CD4-positive, alpha-beta T cell treated with Interleukin-10 for 1 hour (primary cell): ENCODE results near the gene PCSK4.
"Not testable (repeated sequence)": the region's sequence is repeated elsewhere in the genome, so short reads cannot be mapped to it uniquely, and the experiment has no call there.

Experiments
- DNase-seq: peaks from one replicate; pipeline ENCODE4 v3.0.0-alpha.2; 2020

The PCSK4 gene

DNA sequence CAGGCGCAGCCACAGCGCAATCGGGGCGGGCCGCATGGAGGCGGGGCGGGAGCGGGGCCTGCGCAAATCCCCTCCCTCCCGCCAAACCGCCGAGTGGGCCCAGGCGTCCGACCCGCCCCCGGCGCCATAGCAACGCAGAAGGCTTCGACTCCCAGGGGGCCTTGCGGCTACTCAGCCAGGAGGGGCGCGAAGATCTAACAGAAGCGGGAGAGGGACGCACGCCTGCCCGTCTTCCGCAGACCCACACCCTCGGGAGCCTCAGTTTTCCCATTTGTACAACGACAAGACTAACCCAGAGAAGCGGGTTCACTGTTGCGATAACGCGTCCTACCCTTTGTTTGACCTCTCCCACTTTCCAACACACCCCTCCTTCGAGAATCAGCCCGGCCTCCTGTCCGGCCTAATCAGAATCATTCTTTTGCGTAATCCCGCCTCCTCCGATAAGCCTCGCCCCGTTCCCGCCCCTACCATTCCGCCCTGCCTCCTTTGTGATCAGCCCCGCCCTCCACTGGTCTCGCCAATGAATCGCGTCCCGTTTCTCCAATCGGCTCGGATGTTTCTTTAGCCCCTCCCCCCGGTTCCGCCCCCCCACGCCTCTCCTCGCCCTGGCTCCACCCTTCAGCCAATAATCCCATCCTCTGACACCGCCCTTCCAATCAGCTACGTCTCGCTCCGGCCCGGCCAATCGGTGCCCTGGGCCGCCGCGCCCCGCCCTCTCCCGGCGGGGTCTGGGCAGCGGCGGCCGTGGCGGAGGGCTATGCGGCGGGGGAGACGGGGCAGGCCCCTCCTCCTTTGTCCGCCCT is at the start of gene PCSK4:
Gene PCSK4 (minus strand): TSS at position 40 of the 803 bp plus-strand sequence. CDS start 4 bp downstream, at position 36.
- peak; percentile 99 for DNase-seq

DNA sequence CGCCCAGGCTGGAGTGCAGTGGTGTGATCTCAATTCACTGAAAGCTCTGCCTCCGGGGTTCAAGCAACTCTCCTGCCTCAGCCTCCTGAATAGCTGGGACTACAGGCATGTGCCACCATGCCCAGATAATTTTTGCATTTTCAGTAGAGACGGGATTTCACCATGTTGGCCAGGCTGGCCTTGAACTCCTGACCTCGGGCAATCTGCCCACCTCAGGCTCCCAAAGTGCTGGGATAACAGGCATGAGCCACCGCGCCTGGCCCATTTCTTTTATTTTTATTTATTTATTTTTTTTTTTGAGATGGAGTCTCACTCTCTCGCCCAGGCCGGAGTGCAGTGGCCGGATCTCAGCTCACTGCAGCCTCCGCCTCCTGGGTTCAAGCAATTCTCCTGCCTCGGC is 49.6 kb upstream of the PCSK4 start:
- DNase-seq, result not testable (repeated sequence)

DNA sequence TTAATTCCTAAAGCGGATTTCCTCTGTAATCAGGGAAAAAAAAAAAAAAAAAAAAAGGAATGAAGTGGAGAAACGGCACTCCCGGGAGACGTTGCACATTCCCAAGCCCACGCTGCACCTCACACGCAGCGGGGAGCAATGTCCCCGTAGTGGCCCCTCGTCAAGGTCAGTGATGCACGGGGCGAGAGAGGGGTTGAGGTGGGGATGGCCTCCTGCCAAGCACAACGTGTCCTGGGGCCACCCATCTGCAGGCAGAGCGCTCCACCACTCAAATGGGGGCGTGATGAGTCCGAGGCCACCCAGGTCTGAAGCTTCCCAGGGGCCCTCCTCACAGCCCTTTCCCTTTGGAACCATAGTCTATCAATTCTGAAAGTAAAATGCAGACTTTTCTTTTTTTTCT is 48.8 kb upstream of the PCSK4 start:
- DNase-seq, result no peak

DNA sequence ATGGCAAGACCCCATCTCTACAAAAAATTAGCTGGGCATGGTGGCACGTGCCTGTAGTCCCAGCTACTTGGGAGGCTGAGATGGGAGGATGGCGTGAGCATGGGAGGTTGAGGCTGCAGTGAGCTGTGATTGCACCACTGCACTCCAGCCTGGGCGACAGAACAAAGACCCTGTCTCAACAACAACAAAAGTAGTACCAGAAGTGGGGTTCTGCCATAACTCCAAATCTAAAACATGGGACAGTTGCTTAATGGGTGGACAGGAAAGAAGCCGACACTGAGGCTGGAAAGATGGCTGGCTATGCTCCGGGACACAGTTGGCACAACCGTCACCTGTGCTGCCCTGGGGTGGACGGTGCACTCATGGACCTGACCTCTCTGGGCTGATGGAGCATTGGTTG is 45.5 kb upstream of the PCSK4 start:
- DNase-seq, result not testable (repeated sequence)

DNA sequence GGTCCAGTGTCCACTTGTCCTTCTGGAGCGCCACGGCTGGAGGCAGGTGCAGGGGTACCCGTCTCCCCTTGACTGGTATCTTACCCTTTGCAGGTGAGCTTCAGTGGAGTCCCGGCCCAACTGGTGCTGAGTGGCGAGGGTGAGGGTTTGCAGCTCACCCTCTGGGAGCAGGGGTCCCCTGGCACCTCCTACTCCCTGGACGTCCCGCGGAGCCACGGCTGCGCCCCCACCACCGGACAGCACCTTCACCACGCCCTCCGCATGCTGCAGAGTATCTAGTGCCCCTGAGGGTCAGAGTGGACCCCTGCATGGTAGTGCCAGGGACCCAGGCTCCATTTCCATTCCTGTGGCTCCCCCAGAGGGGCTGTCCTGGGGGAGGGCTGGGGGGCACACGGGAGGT is 44.8 kb upstream of the PCSK4 start:
- DNase-seq, result no peak

DNA sequence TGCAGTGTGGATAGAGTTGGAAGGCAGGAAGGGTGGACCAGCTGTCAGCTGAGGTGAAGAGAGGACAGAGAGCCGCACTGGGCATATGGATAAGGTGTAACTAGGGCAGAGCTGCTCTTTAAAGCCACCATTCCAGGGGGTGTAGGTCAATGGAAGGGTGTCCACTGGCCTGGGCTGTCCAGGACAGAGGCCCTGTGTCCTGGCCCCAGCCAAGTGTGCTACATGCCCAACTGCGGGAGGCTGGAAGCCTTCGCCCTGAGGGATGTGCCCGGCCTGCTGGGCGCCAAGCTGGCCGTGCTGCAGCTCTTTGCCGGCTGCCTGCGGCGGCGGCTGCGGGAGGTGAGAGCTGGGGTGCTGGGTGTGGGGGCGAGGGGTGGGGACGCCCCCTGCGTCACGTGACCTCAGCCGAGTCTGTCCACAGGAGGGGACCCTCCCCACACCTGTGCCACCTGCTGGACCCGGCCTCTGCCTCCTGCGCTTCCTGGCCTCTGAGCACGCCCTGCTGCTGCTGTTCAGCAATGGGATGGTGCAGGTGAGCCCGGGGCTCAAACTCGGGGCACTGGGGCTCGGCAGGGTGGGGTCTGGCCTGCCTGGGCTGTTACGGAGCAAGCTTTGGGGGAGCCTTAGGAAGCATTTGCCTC is 43.5 kb upstream of the PCSK4 start:
- DNase-seq, result no peak

DNA sequence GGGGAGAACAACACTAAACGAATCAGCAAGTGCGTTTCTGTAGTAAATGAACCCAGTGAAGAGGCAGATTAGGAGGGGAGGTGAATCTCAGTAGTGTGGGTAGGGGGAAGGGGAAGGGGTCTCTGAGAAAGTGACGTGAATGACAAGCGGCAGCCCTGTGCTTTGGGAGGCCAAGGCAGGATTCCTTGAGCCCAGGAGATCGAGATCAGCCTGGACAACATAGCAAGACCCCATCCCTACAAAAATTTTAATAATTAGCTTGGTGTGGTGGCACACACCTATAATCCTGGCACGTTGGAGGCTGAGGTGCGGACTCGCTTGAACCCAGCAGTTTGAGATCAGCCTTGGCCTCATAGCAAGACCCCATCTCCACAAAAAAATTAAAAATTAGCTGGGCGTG is 41.9 kb upstream of the PCSK4 start:
- no peak for DNase-seq

DNA sequence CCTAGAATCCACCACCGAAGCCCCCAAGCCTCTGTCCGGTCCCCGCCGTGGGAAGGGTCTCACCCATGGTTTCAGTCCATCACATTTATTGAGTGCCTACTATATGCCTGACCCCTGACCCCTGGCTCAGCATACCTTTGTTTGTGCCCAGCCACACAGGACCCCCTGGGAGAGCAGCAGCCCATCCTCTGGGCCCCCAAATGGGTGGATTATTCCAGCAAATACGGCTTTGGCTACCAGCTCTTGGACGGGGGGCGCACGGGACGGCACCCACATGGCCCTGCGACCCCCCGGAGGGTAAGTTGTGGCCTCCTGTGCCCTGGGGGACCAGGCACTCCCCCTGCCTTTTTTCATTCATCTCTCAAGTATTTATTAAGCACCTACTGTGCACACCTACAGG is 41.4 kb upstream of the PCSK4 start:
- no peak for DNase-seq

DNA sequence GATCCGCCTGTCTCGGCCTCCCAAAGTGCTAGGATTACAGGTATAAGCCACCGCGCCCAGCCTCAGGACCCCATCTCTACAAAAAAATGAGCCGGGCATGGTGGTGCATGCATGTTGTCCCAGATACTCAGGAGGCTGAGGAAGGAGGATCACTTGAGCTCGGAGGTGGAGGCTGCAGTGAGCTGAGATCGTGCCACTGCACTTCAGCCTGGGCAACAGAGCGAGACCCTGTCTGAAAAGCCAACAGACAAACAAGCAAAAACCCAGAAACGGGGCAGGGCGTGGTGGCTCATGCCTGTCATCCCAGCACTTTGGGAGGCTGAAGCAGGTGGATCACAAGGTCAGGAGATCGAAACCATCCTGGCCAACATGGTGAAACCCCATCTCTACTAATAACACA is 40.7 kb upstream of the PCSK4 start:
- DNase-seq, result not testable (repeated sequence)

DNA sequence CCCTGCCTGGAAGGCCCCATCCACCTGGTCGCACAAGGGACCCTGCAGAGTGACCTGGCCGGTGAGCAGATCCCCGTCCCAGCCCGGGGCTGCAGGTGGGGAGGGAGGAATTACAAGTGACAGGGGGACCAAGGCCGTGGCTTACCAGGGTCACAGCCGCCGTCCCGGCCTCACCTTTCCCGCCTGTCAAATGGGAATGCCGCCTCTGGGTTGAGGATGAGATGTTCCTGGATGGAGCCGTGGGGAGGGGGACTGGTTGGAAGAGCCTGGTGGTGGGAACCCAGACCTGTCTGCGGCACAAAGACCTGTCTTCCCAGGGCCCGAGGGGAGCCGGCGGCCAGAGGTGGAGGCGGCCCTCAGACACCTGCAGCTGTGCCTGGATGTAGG is 39.3 kb upstream of the PCSK4 start:
- DNase-seq, result no peak

DNA sequence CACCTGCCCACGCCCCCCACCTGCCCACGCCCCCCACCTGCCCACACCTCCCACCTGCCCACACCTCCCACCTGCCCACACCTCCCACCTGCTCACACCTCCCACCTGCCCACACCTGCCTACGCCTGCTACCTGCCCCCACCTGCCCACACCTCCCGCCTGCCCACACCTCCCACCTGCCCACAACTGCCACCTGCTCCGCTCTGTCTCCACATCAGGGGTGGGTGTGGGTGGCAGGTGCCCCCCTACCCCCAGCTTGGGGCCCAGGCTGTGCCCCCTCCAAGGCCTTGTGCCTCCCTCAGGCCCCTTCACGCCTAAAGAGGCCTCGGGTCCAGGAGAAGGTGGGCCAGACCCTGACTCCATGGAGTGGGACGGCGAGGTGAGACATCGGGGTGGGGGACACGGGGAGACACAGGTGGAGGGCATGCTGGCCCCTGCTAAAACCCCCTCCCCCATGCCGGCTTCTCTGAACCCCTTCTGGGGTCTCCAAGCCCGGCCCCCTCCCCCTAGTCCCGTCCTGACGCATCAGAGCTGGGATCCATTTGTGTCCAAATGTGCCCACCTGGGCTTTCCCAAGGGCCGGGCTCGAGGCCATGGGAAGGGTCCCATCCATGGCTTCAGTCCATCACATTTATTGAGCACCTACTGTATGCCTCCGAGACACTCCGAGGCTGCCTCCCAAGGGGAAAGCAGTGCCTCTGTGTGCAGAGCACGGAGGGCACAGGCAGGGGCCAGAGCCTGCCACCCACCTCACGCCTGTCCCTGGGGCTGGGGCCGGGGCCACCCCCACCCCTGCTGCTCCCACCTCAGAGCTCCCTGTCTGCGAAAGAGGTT is 38.7 kb upstream of the PCSK4 start:
- DNase-seq, result no peak

DNA sequence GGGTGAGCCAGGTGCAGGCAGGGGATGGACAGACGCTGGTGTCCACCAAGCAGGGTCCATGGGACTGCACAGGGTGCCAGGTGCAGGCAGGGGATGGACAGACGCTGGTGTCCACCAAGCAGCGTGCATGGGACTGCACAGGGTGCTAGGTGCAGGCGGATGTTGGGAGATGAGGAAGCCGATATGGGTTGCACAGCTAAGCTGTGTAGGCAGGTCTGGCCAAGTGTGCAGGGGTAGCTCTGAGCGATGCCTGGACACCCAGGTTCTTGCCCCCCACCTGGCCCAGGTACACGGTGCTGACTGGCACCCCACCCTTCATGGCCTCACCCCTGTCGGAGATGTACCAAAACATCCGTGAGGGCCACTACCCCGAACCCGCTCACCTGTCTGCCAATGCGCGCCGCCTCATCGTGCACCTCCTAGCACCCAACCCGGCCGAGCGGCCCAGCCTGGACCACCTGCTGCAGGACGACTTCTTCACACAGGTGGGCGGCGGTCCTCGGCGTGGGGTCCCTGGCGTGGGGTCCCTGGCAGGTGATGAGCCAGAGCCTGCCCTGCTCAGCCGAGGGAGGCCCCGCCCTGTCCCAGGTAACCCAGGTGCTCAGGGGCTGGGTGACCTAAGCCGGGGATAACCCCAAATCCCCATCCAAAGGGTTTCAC is 37.6 kb upstream of the PCSK4 start:
- no peak for DNase-seq

DNA sequence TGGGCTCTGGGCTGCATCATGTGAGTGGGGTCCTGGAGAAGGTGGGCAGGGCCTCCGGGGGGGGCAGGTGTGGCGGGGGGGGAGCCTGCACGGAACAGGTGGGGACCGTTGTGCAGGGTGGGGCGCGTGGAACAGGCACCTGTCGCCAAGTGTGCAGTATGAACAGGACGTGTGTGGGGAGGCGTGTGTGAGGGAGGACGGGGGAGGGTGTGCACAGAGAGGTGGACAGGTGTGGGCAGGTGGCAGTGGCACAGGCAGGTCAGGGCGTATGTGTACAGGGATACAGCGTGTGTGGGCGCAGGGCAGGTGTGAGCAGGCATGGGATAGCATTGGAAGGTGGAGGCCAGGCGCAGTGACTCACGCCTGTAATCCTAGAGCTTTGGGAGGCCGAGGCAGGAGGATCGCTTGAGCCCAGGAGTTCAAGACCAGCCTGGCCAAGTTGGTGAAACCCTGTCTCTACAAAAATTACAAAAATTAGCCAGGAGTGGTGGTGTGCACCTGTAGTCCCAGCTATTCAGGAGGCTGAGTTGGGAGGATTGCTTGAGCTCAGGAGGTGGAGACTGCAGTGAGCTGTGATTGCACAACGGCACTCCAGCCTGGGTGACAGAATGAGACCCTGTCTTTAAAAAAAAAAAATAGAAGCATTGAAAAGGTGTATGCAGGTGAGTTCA is 37.0 kb upstream of the PCSK4 start:
- DNase-seq, result no peak

DNA sequence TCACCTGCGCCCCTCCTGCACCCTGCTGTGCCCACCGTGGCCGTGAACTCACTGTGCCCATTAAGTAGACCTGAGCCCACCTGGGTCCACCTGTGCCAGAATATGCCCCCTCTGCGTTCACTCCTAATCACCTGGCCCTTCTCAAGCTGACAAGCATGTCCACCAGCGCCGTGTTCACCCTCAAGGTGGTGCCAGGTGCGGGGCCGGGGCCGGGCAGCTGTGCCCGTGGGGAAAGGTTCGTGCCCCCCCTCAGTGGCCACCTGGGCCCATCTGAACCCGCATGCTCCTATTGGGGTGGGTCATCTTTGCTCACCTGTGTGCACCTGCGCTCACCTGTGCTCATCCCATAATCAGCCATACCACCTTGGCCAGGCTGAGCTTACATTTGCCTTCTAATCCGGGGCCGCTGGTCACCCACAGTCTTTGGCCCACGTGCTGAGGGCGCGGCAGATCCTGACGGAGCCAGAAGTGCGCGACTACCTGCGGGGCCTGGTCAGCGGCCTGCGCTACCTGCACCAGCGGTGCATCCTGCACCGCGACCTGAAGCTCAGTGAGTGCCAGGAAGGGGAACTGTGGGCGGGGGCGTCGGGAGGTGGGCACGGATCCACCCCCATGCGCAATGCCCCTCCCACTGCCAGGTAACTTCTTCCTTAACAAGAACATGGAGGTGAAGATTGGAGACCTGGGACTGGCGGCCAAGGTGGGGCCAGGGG is 36.1 kb upstream of the PCSK4 start:
- DNase-seq, result no peak

DNA sequence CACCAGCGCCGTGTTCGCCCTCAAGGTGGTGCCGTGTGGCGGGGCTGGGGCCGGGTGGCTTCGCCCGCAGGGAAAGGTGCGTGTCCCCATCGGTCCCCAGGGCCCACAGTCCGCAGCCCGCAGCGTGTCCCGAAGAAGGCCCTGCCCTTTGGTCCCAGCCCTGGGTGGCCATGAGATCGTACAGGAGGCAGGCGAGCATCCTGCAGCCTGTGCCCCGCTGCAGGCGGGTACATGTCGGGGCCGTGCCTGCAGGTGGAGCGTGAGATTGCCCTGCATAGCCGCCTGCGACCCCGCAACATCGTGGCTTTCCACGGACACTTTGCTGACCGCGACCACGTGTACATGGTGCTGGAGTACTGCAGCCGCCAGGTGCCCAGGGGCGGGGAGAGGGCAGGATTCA is 35.2 kb upstream of the PCSK4 start:
- no peak for DNase-seq

DNA sequence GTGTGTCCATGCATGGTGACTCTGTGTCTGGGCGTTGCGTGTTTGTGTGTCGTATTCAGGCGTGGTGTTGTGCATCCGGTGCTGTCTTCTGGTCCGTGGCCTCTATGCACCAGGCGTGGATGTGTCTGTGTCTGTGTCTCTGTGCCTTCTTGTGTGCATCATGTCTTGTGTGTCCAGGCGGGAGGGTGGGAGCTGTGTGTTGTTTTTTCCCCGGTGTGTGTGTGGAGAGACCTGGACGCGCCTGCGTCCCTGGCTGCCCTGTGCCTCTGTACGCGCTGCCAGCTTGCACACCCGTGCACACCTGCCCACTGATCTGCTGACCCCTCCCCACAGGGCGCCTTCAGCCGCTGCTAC is 34.8 kb upstream of the PCSK4 start:
- no peak for DNase-seq

DNA sequence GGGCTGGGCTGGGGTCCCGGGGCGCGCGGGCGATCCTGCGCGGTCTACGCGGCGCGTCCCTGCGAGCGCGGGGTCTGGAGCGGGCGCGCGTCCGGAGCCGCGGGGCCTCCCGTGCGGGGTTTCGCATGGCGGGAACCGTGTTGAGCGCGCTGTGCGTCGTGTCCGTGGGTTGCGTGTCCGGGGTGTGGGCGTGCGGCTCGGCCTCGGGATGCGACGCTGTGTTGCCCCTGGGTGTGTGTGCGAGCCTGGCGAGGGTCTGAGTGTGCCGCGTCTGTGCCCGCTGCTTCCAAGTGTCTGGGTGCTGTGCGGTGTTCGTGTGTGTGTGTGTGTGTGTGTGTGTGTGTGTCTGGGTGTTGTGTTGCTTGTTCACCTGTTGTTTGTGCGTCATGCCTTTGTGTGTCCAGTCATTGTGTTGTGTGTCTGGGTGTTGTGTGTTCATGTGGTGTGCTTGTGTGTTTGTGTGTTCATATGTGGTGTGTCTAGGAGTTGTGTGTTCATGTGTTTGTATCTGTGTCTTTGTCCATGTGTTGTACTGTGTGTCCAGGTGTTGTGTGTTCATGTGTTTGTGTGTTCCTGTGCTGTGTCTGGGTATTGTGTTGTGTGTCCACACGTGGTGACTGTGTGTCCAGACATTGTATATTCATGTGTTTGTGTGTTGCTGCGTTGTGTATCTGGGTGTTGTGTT is 34.3 kb upstream of the PCSK4 start:
- no peak for DNase-seq

DNA sequence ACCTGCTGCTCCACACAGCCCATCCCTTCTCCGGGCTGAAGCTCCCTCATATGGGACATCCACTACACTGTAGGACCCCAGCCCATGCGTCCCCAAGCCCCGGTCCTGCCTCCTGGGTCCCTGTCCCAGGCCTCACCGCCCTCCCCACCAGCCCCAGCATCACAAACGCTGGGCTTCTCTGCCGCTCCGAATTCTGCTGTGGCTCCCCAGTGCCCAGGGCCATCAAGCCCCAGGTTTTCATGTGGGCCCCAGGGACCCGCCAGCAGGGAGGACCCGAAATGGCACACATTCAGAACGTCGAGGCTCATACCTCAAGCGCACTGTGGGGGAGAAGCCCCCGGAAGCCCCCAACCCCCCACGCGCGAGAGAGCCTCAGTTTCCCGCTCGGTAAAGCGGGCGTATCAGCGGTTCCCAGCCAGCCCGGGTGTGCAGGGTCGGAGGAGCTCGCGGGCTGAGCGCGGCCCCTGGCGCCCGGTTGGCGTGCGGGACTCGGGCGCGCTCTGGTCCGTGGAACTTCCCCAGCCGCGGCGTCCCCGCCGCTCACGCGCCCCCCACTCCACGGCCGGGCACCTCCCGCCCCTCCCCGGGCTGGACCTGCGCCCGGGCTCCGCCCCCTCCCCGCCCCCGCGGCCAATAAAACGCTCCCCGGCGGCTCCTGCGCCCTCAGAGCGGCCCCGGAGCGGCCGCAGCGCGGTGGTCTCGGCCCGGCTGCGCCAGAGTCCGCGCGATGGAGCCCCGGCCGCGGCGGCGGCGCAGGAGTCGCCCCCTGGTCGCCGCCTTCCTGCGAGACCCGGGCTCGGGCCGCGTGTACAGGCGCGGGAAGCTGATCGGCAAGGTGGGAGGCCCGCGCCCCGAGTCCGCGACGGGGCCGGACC is 33.5 kb upstream of the PCSK4 start, which contains the start of gene PLK5:
Gene PLK5 (plus strand): TSS at position 666 of the 875 bp plus-strand sequence. CDS start 2,920 bp downstream, outside the sequence.
- no peak for DNase-seq

DNA sequence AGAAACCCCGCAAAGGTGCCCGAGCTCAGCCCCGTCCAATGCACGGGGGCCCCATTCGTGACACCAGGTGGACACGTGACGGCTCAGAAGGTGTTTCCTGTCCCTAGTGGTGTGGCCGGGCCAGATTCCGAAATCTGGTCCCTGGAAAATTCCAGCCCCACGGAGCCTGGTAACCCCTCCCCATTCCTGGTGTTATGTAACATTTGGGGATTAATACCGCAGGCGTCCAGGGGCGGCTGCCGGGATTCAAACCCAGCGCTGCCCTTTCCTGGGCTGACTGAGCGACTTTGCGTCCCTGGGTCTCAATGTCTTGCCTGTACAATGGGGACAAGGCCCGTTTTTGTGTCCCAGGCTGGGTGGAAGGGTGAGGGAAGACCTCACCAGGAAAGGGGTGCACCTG is 32.7 kb upstream of the PCSK4 start:
- no peak for DNase-seq

DNA sequence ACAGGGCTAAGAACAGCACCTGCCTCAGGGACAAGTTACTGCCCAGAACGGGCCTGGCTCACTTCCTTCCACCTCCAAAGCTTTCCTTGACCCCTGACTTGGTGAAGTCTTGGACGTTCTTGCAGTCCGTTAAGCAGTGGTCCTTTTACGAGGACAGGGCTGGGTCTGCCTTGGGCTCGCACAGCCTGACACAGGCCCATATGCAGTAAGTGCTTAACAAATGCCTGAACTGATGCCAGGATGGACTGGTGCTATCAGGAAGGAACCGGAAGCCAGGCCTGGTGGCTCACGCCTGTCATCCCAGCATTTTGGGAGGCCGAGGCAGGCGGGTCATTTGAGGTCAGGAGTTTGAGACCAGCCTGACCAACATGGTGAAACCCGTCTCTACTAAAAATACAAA is 31.9 kb upstream of the PCSK4 start:
- no peak for DNase-seq
